HL-60/S4 (cell line): ENCODE measurements around the gene CHRNG.

Experiments used
- in situ Hi-C: fragments of 300-500 bp; cut with MboI; formaldehyde crosslinking; loops from 2 replicates; pipeline ENCODE4 v1.14.3; 2022; ENCODE audit warnings: low sequenced_read_pairs

Gene CHRNG

DNA sequence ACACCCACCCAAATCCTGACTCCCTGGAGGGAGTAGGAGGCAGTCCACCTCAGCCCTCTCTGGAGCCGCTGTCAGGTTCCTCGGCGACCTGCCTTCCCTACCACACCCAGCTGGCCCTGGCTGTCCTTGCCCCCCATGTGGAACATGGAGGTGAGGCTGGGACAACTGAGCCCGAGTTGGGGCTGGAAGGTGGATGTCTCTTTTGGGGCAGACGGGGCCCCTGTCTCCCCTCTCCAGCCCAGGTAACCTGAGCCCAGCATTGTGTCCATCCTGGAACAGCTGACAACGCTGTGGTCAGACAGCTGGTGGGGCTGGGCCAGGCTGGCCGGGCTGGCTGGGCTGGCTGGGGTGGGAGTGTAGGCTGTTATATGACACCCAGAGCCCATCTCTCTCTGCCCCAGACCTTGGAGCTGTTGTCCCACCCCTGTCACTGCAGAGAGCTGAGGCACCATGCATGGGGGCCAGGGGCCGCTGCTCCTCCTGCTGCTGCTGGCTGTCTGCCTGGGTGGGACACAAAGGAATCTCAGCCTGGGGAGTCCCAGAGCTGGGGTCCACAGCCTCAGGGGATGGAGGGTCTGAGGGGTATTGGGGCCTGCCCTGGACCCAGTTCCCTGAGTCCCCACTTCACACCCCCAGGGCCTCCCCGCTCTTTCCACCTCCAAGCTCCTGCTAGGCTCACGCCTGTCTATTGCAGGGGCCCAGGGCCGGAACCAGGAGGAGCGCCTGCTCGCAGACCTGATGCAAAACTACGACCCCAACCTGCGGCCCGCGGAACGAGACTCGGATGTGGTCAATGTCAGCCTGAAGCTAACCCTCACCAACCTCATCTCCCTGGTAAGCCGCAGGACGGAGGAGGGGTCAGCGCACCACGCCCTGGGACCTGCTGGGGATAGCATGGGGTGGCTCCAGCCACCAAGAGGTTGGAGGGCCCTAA, at the start of gene CHRNG:
CHRNG (plus strand) TSS at position 395 of the 934 bp plus-strand sequence; CDS start at position 451, 56 bp downstream.
- in situ Hi-C loops, result no loop called here

- in situ Hi-C loops, result no loop called here
Measured at GRCh38 chr2:232490221-232491138, 49.0 kb upstream of the CHRNG start.

GRCh38 chr2:232491139-232491780, 48.2 kb upstream of the CHRNG start:
- in situ Hi-C loops, result no loop called here

DNA sequence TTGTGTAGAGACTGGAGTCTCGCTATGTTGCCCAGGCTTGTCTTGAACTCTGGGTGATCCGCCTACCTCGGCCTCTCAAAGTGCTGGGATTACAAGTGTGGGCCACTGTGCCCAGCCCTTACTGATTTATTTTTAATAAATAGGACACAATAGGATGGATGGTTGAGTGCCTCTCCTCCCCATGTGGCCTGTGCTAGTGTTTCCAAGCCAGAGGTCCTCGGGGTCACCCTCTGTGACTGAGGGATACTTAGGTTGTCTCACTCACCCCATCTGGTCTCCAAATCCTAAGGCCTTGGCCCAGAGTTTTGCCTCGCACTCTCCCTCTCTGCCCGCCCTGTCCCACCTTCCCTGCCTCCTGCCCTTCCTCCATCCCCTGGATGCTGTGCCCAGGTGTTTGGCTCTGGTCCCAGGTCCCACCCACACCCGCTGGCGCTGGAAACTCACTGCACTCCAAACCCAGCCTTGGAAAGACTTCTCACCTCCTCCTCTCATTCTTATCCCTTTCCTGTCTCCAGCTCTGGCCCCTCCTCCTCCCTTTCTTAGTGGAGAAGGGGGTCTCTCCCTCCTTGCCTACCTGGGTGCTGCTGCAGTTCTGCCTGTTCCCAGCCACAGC, 47.1 kb upstream of the CHRNG start:
- in situ Hi-C loops, result no loop called here

- in situ Hi-C loops, result no loop called here
Measured at GRCh38 chr2:232492963-232493700, 46.4 kb upstream of the CHRNG start.

DNA sequence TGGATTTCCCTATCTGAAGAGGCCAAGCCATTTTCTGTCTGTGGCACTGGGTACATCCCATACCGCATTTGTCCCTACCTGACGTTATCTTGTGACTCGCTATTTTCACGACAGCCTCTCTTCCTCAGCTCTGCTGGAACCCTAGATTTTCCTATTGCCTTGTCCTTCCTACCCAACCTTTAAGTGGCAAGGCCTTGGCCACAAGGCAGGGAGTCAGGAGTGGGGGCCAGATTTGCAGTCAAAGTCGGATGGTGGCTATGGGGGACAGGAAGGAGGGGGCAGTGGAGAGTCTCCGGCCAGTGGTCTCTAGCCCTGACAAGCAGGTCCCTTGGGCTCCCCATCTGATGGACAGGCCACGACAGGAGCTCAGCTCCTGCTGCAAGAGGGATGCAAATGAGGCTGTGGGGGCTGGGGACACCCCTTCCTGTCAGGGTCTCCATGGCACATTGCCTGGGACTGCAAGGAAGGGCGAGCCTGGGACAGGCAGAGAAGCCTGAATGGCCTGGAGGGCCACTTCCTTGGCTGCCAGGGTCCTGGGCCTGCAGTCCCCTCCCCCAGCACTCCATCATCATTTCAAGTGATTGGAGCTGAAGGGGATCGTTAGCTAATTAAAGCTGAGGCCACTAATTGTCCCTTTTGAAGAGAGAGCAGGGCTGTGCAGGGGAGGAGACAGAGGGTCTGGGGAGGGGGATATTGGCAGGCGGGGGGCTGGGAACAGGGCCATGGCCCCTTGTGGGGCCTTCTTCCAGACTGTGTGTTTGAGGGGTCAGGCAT, 45.6 kb upstream of the CHRNG start:
- in situ Hi-C loops, result no loop called here

- in situ Hi-C loops, result no loop called here
Measured at GRCh38 chr2:232494542-232494941, 45.0 kb upstream of the CHRNG start.

DNA sequence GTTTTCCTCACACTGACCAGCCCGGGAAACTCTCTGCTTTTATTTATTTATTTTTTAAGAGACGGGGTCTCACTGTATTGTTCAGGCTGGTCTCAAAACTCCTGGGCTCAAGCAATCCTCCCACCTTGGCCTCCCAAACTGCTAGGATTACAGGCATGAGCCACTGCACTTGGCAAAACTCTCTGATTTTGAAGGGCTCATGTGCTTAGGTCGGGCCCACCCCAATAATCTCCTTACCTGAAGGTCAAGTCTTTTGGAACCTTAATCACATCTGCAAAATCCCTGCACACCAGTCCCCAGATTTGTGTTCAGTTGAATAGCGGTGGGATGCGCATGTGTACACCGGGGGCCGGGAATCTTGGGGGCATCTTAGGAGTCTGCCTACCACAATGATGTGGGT, 44.2 kb upstream of the CHRNG start:
- in situ Hi-C loops, result no loop called here

DNA sequence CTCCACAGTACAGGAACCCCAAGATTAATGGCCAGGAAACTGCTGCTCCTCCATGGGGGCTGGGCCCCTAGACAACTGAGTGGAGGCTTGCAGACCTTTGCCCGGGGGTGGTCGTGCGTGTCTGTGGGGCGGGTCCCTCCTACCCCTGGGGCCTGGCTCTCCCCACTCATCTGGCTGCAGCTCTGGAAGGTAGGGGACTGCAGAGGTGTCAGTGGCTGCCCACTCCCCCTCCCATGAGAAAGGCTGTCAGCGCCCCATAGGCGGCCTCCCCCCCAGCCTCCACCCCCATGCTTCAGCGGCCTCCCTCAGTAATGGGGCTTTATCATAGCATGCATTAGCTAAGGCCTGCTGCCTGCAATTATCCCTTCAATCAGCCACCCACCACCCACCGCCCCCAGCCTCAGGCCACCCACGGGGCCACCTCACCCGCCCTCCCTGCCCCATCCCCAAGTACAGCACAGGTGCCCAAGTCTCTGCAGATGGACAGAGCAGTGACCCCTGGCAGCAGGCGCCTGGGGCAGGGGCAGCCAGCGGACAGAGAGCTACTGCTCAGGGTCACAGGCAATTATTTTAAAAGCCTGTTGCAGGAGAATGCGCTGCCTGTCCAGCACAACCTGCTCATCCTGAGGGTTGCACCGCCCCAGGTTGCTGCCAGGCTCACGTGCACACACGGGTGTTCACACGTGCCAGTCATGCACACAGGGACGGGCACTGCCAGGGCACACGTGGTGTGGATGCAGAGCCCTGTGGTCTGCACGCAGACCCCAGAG, 42.8 kb upstream of the CHRNG start:
- in situ Hi-C loops, result no loop called here

DNA sequence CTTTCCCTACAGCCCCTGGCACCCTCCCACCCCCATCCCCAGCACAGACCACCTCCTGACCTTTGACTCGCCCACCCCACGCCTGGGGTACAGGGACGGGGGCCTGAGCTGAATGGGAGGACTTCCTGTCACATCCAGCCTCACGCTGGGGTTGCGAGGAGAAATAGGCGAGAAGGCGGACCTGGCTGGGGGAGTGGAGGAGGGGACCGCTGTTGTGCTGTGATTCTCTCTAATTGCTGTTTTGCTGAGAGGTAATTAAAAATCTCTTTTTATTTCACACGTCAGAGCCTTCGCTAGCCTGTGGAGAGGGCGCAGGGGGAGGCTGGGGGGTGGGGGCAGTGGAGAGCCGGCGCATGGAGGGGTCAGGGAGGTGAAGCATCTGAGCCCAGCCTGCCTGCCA, 42.1 kb upstream of the CHRNG start:
- in situ Hi-C loops, result no loop called here

GRCh38 chr2:232498452-232498851, 41.0 kb upstream of the CHRNG start:
- in situ Hi-C loops, result no loop called here

GRCh38 chr2:232501331-232501771, 38.1 kb upstream of the CHRNG start:
- in situ Hi-C loops, result no loop called here

DNA sequence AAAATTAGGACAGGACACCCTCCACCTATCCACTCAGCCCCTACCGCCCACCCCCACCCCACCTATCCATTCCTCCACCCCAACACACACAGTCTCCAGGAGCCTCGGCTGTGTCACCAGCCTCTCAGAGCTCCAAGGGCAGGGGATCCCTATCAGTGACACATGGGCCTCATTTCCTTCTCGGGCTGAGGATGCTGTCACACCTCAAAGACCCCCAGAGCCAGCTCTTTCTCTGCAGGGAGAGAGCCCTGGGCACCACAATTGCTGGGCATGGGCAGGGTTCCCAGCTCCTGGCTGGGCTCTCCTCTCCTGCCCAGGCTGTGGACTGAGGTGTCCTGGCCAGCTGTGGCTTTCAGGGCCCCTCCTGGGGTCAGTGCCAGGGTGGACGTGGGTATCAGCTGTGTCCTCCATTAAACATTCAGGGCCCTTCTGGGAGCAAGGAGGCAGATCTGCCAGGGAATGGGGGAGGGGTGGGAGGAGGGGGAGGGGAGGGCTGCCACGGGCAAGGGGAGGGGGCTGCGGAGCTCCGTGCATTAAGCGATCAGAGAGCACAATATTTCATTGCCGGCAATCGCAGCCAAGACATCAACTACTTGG, 37.6 kb upstream of the CHRNG start:
- in situ Hi-C loops, result no loop called here

DNA sequence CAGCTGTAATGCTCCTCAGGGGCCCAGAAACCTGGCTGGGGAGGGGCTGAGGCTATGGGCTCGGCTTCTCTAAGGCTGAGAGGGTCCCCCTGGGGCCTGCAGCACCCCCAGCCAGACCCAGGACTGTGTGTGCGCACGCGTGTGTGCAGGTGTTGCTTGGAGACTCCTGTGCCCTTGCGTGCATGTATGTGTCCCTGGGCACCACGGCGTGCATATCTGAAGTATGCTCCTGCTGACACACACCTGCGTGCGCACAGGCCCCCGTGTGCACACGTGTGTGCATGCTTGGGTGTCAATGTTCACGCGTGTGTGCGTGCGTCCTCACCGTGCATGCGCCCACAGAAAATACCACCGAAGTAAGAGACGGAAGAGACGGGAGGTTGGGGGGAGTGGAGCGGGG, 37.0 kb upstream of the CHRNG start:
- in situ Hi-C loops, result no loop called here

DNA sequence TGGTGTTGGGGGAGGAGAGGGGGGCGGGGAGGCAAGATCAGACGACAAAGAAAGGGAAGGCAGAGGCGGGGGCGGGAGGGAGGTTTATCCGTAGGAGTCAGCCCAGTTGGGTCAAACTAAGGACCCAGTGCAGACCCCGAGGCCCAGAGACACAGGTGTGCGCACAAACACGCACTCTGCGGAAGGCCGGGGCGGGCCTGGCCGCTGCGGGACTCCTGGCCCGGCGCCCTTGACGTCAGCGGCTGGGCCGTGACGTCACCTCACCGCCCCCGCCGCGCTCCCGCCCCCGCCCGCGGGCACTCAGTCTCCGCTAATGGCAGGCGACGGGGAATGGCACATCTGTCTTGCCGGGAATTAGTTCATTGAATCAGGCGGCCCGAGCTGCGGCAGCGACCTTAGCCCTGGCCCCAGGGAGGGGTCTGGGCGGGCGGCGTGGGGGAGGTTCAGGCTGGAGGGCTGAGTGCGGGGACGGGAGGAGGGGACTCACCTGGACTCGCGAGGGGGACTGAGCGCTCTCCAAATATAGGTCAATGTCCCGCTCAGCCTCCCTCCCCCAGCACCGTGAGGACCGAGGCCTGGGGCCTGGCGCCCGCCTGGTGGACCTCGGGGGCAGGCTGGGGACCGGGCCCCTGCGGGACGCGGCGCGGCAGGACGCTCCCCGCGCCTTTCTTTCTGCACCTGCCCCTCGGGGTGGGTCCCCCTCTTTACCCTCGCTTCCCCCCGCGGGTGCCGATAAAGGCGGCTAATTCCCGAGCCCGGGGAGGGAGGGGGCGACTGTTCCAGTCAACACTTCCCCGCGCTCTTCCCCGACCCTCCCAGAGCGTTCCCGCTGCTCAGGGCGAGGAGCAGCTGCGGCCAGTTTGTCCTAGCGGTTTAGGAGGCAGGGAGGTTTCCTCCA, 36.3 kb upstream of the CHRNG start:
- in situ Hi-C loops, result no loop called here

DNA sequence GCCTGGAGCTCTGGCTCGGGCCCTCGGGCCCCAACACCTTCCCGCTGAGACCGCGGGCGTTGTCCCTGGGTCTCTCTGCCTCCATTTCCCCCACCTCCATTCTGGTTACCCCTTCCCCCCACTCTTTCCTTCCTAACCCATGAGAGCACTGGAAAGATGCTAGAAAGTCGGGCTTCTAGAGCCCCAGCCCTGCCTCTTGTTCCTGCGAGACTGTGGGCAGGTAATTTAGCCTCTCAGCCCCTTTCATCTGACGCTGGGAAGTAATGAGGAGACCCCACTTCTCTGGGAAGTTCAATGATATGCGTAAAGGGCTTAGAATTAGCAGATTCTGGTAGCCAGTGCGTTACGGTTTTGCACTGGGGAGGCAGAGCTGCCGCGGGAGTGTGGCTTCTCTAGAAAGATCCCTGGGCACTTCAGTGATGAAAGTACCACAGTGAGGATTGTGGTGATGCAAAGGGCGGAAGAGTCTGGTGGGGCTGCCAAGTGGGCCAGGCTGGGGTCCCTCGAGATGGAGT, 35.6 kb upstream of the CHRNG start:
- in situ Hi-C loops, result no loop called here

DNA sequence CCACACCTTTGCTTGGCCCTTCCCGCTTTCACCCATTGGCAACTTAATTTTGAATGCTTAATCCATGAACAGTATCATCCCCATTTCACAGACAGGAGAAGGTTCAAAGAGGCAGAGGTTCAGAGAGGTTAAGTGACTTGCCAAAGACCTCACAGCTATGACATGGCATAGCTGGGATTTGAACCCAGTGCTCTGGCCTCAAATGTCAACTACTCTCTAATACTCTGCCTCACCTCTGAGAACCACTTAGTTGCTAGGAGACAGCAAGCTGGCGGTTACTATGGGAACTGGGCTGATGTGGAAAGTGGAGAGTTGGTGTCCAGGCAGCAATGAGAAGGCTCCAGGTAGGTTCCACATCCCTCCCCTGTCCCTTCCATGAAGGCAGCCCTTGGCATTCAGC, 35.1 kb upstream of the CHRNG start:
- in situ Hi-C loops, result no loop called here
